ENCODE measurements around the gene KSR1. TPM values are rescaled to one million over a fixed set of nuclear protein-coding genes. Genes with fewer than 3 reads are reported as not detected.

The KSR1 gene
- total RNA-seq, 1 donor from 2014 or later, result 36.5 TPM

DNA sequence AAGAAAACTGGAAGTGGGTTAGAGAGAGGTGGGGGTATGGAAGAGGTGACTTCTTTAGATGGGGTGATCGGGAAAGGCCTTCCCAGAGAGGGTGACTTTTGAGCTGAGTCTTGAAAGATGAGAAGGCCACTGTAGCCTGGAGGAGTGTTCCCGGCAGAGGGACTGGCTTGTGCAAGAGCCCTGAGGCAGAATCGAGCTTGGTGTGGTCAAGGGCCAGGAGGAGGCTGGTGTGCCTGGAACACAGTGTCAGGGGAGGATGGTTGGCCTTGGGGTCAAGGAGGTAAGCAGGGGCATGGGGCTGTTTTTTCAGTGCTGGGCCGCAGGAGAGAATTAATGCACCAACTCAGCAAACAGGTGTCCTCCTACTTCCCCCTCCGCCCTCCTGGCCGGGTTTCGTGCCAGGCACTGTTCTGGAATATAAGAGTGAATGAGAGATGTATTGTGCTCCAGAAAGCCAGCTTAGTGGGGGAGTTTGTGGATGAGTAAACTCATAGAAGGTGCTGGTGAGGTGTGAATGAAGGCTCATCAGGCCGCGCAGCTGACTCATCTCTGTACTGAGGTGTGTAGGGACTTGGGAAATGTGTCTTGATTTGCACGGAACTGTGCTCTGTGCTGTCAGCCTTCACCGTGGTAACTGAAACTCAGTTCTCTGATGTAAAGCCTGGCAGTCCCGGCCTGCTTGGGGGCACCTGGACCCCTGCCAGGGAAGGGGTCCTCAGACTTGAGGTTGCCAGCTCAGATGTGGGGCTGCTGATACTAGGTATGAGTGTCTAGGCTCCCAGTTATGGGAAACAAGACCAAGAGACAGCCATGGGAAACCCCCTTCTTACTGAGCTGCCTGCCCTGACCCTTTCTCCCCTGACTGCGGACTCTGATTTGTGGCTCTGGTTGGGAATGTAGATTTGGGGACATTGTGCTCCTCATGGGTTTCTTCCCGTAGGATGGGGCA lies 15.3 kb downstream of the KSR1 start:
- intact Hi-C loops (cut with micrococcal nuclease), result loop anchor here (2.0 to 5.0 kb wide), 2 partner anchors 106 to 177 kb away; partner anchors contain the start of gene WSB1

DNA sequence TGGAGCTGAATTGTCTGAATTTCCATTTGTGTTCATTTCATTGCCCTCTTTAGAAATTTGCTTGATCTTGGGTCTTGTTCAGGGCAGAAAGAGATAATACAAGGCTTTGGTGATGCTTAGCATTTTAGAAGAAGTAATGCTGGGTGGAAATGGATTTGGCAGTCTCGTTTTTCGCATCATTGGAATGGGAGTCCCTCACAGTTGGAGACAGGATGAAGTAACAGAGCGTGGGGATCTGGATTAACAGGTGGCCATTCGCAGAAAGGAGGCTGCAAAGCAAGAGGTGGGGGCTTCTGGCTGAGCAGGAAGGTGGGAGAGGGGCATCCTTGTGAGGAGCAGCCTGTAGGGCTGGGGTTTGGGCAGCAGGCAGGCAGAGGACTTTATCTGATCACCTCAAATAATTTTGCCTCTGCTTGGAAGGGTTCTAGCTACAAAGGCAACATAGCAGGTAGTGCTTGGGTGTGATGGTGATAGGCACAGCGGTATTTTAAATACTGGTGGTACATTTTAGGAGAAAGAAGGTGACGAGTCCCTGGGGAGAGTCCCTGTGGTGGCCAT lies 17.0 kb downstream of the KSR1 start:
- intact Hi-C loops (cut with micrococcal nuclease), result loop anchor here (1.0 to 5.0 kb wide), 3 partner anchors 17 to 178 kb away; partner anchors contain the start of genes KSR1 and WSB1

DNA sequence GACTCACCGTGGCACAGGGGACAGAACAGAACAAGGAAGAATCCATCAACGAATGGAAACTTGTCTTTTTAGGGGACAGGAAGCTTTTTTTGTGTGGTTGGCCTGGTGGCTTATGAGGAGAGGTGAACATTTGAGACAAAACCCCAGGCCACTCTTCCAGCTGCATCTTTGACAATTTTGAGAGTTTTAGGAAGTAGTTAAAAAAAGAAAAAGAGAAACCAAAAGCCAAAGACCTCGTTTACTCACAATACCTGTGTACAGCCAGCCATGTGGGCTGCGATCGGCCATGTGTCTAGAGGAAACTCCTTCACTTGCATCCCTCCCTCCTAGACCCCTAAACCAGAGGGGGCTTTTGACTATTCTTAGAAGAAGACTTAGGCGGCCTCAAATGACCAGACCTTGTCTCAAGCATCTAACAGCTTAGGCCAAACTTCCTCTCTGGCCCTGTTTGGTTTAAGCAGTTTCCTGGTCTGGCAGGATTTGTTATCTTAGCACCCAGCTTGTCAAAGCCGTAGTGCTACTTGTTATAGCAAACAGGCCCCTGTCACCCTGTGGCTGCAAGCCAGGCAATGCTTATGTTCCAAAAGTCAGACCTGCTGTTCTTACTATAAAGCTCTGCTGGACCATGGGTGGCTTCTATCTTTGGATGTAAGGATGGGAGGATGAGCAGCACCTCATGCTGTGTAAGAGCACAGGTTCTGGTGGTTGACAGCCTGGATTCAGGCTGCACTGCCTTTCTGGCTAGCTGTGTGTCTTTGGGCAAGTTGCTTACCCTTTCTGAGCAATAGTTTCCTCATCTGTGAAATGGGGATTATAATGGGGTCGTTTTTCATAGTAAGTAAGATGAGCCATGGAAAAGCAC lies 17.7 kb downstream of the KSR1 start:
- intact Hi-C loops (cut with micrococcal nuclease), result loop anchor here (1.0 to 5.0 kb wide), 3 partner anchors 18 to 179 kb away; partner anchors contain the start of genes KSR1 and WSB1

DNA sequence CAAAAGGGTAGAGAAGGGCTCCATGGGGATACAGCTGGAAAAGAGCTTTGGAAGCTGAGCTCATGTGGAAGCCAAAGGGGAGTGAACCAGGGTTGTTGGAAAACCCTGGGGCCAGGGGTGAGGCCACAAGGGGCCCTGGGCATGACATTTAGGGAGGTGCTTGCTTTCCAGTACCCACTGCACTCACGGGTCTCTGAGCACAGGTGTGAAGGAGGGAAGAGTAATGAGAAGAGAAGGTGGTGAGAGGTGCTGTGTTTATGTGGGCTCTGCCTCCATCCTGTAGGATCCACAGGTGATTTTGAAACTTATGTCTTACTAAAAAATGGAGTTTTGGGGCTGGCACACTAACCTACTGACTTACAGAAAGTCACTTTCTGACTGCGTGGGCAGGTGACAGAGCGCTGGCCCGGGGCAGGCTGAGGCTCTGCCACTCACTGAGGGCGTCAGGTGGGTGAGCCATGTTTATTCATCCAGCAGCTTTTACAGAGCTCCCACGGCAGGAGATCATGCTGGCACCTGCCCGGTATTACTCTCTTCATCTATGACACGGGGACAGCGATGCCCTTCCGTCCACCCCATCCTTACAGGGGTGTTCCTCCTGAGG lies 18.9 kb downstream of the KSR1 start:
- intact Hi-C loops (cut with micrococcal nuclease), result no loop called here

GRCh38 chr17:27475981-27476895 lies 20.0 kb downstream of the KSR1 start:
- intact Hi-C loops (cut with micrococcal nuclease), result no loop called here

- intact Hi-C loops (cut with micrococcal nuclease), result no loop called here
Measured at GRCh38 chr17:27477050-27477888, 21.0 kb downstream of the KSR1 start.

DNA sequence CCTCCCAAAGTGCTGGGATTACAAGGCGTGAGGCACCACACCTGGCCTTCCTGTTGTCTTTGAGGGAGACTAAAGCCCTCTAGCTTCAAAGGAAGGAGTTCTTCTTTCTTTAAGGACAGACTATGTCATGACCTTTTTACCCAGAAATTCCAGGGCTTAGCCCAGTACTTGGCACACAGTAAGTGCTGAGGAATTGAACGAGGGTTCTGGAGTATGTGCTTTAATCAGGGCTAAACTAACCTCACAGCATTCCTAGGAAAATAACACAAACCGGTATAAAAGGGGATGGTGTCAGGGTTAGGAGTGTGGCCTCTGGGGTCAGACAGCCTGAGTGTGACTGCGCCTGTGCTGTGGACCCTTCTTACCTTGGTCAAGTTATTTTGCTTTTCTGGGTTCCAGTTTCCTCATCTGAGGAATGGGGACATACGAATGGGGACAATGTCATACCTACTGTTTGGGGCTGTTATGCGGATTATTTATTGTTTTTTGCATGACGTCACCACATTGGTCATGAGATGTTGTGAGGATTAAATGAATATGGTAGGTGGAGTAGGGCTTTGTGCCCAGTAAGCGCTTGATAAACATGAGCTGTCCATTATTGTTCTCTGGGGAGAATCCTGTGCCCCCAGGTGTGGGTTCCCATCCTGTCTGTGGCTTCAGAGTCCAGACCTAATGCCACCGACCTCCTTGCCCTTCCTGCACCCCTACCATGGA lies 21.9 kb downstream of the KSR1 start:
- intact Hi-C loops (cut with micrococcal nuclease), result no loop called here

- intact Hi-C loops (cut with micrococcal nuclease), result no loop called here
Measured at GRCh38 chr17:27478901-27479538, 22.8 kb downstream of the KSR1 start.

- intact Hi-C loops (cut with micrococcal nuclease), result loop anchor here (2.0 kb wide), 1 partner anchor 13 kb away; no protein-coding TSS in a partner anchor
Measured at GRCh38 chr17:27479838-27480237, 23.6 kb downstream of the KSR1 start.

DNA sequence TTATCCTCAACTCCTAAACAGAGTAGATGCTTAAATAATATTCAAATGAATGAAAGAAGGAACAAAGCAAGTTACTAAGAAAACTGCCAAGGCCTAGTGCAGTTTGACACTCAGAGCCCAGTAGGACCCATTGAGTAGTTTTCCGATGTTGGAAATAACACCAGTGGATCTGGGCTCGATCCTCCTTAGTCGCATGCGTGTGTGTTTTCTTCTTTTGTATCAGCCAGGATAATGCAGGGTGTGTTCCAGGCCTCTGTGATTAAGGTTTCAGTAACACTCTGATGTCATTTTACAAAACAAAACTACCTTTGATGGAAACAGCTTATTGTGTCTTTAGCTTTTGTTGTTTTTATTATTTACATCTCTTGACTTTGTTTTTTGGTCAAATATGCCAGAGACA lies 24.5 kb downstream of the KSR1 start:
- intact Hi-C loops (cut with micrococcal nuclease), result loop anchor here (2.0 kb wide), 1 partner anchor 14 kb away; no protein-coding TSS in a partner anchor

DNA sequence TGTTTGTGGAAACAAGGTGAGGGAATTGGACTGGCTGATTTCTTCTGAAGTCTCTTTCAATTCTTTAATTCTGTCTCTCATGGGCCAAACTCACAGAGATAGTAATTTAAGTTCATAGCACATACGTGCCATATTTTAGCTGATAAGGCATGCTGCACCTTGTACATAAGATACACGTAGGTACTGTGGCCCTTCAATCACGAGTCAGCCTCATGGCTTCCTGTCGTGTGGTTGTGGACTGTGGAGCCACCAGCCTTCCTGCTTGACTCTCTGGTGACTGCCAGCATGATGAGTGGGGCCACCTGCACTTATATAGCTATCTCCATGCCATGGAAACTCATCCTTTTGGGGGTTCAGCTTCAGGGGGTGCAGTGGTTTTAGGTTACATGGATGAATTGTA lies 25.1 kb downstream of the KSR1 start:
- intact Hi-C loops (cut with micrococcal nuclease), result loop anchor here (2.0 kb wide), 1 partner anchor 15 kb away; no protein-coding TSS in a partner anchor

GRCh38 chr17:27485125-27485524 lies 28.9 kb downstream of the KSR1 start:
- intact Hi-C loops (cut with micrococcal nuclease), result no loop called here

DNA sequence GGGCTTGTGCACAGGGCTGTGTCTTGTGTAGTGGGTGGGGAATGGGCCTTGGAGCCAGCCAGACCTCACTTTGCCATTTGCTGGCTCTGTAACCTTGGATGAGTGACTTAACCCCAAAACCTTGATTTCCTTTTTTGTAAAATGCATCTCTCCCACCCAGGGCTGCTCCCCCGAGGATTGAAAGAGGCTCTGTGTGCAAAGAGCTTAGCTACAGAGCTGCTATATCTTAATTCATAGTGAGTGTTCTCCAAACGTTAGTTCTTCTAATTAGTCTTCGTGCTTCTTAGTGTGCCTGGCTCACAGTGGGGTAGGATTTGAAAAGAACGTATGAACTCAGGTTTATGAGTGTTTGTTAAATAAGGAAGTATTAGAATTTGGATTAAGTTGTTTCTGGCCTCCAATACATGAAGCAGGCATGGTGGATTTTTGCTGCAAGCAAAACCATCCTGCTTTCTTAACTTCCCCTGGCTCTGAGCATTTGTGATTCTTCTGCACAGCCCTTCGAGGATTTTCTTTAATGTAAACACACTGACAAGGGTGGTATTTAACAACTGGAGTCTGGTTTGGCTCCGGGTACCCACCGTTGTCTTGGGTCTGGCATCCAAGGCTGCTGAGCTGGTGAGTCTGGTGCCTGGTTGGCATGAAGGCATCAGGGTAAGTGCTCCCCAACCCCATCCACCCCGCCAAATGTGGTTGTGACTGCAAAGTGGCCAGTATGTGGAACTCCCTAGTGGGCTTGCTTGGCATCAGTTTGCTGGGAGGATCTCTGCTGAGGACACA lies 29.7 kb downstream of the KSR1 start:
- intact Hi-C loops (cut with micrococcal nuclease), result no loop called here

GRCh38 chr17:27486741-27487140 lies 30.5 kb downstream of the KSR1 start:
- intact Hi-C loops (cut with micrococcal nuclease), result no loop called here

DNA sequence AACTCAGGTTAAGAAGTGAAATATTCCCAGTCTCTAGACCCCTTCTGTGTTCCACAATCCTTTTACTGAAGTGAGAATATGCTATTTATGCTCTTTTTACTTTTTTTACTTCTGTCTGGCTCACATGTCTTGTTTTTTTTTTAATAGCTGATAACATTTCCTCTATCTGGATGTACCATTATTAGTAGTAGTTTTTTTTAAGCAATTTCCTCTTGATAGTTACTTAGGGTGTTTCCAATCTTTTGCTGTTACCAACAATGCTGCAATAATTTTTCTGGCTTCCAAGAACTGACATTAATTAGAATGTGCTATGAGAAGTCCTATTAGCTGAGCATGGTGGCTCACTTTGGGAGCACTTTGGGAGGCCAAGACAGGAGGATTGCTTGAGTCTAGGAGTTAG lies 32.0 kb downstream of the KSR1 start:
- intact Hi-C loops (cut with micrococcal nuclease), result no loop called here

GRCh38 chr17:27489045-27489715 lies 32.9 kb downstream of the KSR1 start:
- intact Hi-C loops (cut with micrococcal nuclease), result no loop called here

All from T-helper 2 cell treated with Interferon-gamma antibody and Interleukin-4, amounts not matched to agents 100 ng/mL and 5 ng/mL, for 36 hours (primary cell).